Gastroesophageal sphincter (tissue), 3 donors: ENCODE results near the gene NRP2.

Experiments used
- POLR2A ChIP-seq, 2 donors: fragments of 450-650 bp; IDR thresholded peaks; one replicate each; pipeline ENCODE4 v1.6.1; 2017; ENCODE audit warnings: antibody characterized with exemption in 2 of 2, mild to moderate bottlenecking in 2 of 2, moderate library complexity in 1 of 2
- TF ChIP-seq, protein P1 (sequence below), 4 experiments: fragments of 200-600 bp in 2 of 4; fragments of 450-650 bp in 2 of 4; sonication (generic) in 1 of 4; IDR thresholded peaks; one replicate each; pipeline ENCODE4 v1.5.1; 2017 to 2019; ENCODE audit warnings: antibody characterized with exemption in 4 of 4, mild to moderate bottlenecking in 2 of 4, moderate library complexity in 2 of 4

- TF ChIP-seq, protein P1, sequence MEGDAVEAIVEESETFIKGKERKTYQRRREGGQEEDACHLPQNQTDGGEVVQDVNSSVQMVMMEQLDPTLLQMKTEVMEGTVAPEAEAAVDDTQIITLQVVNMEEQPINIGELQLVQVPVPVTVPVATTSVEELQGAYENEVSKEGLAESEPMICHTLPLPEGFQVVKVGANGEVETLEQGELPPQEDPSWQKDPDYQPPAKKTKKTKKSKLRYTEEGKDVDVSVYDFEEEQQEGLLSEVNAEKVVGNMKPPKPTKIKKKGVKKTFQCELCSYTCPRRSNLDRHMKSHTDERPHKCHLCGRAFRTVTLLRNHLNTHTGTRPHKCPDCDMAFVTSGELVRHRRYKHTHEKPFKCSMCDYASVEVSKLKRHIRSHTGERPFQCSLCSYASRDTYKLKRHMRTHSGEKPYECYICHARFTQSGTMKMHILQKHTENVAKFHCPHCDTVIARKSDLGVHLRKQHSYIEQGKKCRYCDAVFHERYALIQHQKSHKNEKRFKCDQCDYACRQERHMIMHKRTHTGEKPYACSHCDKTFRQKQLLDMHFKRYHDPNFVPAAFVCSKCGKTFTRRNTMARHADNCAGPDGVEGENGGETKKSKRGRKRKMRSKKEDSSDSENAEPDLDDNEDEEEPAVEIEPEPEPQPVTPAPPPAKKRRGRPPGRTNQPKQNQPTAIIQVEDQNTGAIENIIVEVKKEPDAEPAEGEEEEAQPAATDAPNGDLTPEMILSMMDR (IDR thresholded peaks at IDR 0.05): no peak
- no peak for TF ChIP-seq POLR2A (IDR thresholded peaks at IDR 0.05)
These were observed 77.9 kb downstream of the NRP2 start for GRCh38 chr2:205760157-205760556.
